Gastroesophageal sphincter (tissue), 4 donors: ENCODE results near the gene NR3C2. TPM values are rescaled to one million over a fixed set of nuclear protein-coding genes. Genes with fewer than 3 reads are reported as not detected.

Experiments used
- ATAC-seq: fragments of 150-250 bp; one replicate; pipeline ENCODE4 v1.9.1; 2016; ENCODE audit warnings: mild to moderate bottlenecking, moderate library complexity
- H3K27ac ChIP-seq, 4 donors: fragments of 200-600 bp; sonication (generic) in 3 of 4; 1 replicate in 3 of 4; 2 replicates in 1 of 4; pipeline ENCODE4 v1.5.1; 2016 to 2019
- H3K27me3 ChIP-seq: fragments of 200-600 bp; sonication (generic); one replicate; pipeline ENCODE4 v1.5.1; 2019
- H3K36me3 ChIP-seq, 2 donors: fragments of 200-600 bp; sonication (generic); one replicate each; pipeline ENCODE4 v1.5.1; 2019; ENCODE audit warnings: control low read depth in 1 of 2
- H3K4me1 ChIP-seq, 3 donors: fragments of 200-600 bp; sonication (generic); 1 replicate in 2 of 3; 2 replicates in 1 of 3; pipeline ENCODE4 v1.5.1; 2016 to 2019; ENCODE audit warnings: control low read depth in 2 of 3
- H3K4me3 ChIP-seq, 2 donors: fragments of 200-600 bp; sonication (generic); one replicate each; pipeline ENCODE4 v1.5.1; 2019; ENCODE audit warnings: mild to moderate bottlenecking in 1 of 2, moderate library complexity in 1 of 2
- H3K9me3 ChIP-seq, 3 donors: fragments of 200-600 bp; sonication (generic); one replicate each; pipeline ENCODE4 v1.5.1; 2017 to 2019; ENCODE audit warnings: control low read depth in 2 of 3
- EP300 ChIP-seq: sonication (generic); formaldehyde crosslinking; IDR thresholded peaks from one replicate; pipeline ENCODE4 v1.6.1; 2017; ENCODE audit warnings: antibody characterized with exemption, mild to moderate bottlenecking
- POLR2A ChIP-seq, 2 donors: fragments of 450-650 bp; IDR thresholded peaks; one replicate each; pipeline ENCODE4 v1.6.1; 2017; ENCODE audit warnings: antibody characterized with exemption in 2 of 2, mild to moderate bottlenecking in 2 of 2, moderate library complexity in 1 of 2
- POLR2AphosphoS5 ChIP-seq: sonication (generic); formaldehyde crosslinking; IDR thresholded peaks from one replicate; pipeline ENCODE4 v1.6.1; 2017; ENCODE audit warnings: antibody characterized with exemption
- WGBS, 2 donors: methylation state at CpG; one replicate each; pipeline ENCODE4 v1.1.5; 2018; ENCODE audit warnings: low coverage in 1 of 2; 5-methylcytosine and 5-hydroxymethylcytosine counted together
- total RNA-seq, 4 donors: library from RNA; depleted of rRNA; stranded (reverse); fragments of >200 nt; gene quantifications; one replicate each; pipeline ENCODE4 v1.1.0, GENCODE V29; 2016
- TF ChIP-seq, protein P1 (sequence below), 4 experiments: fragments of 200-600 bp in 2 of 4; fragments of 450-650 bp in 2 of 4; sonication (generic) in 1 of 4; IDR thresholded peaks; one replicate each; pipeline ENCODE4 v1.5.1; 2017 to 2019; ENCODE audit warnings: antibody characterized with exemption in 4 of 4, mild to moderate bottlenecking in 2 of 4, moderate library complexity in 2 of 4

NR3C2 gene
- total RNA-seq, 4 donors from 2014 or later, result 11.6 to 15.9 (median 13.9) TPM

DNA sequence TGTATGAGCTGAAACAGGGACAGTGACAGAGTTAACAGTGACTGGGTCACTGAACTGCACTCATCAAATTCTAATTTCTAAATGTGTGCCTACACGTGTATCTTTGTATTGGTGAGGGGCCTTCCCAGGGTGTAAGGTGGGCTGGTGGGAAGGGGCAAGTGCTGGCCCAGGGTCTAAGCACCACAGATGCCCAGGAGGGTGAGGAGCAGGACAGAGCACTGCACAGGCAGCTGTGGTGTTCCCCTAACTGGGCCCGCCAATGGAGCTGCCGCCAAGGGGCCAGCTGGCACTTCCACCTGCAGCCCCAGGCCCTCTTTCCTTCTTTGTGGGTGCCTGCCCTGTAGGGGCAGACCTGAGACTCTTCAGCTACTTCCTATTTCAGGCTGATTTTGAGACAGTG, 360.5 kb downstream of the NR3C2 start:
- no peak for ATAC-seq
- peaks cover 0 to 10% (median 0%) of the 10 kb centered on the region in 3 donors for H3K4me1 ChIP-seq
- H3K27ac ChIP-seq, result no peak overlapping the region
- no peaks in the 10 kb centered on the region for H3K27me3 ChIP-seq
- TF ChIP-seq POLR2A (IDR thresholded peaks at IDR 0.05) (no peak), EP300 (no peak), POLR2AphosphoS5 (no peak)
- TF ChIP-seq, protein P1, sequence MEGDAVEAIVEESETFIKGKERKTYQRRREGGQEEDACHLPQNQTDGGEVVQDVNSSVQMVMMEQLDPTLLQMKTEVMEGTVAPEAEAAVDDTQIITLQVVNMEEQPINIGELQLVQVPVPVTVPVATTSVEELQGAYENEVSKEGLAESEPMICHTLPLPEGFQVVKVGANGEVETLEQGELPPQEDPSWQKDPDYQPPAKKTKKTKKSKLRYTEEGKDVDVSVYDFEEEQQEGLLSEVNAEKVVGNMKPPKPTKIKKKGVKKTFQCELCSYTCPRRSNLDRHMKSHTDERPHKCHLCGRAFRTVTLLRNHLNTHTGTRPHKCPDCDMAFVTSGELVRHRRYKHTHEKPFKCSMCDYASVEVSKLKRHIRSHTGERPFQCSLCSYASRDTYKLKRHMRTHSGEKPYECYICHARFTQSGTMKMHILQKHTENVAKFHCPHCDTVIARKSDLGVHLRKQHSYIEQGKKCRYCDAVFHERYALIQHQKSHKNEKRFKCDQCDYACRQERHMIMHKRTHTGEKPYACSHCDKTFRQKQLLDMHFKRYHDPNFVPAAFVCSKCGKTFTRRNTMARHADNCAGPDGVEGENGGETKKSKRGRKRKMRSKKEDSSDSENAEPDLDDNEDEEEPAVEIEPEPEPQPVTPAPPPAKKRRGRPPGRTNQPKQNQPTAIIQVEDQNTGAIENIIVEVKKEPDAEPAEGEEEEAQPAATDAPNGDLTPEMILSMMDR (IDR thresholded peaks at IDR 0.05), result no peak
- H3K4me3 ChIP-seq, result no peak overlapping the region
- 88 to 100% methylated on average over 2 of the region's 3 CpGs for WGBS, 2 donors
- peaks cover 0 to 3% (median 0%) of the 10 kb centered on the region in 3 donors for H3K9me3 ChIP-seq
- H3K36me3 ChIP-seq, result peaks cover 0 to 66% of the 10 kb centered on the region in 2 donors

DNA sequence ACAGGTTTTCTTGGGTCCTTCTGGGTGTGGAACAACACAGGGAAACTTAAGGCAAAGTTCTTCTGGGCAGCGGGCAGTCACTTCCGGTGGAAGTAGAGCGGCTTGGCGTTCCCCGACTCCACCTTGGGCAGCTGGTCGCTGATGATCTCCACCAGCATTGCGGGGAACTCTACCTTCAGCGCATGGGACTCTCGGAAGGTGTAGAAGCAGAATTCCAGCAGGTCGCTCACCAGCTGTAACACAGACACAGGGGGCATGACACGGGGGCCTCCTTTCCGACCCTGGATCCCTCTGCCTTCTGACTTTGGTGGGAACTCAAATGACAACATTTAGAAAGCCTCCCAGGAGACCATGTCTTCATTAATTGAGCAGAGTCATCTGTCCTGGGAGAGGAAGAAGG, 360.9 kb downstream of the NR3C2 start:
- H3K27ac ChIP-seq, result no peak overlapping the region
- H3K27me3 ChIP-seq, result no peaks in the 10 kb centered on the region
- no CpG with 5 or more reads among the region's 12 CpGs for WGBS, 2 donors
- peaks cover 0 to 71% of the 10 kb centered on the region in 2 donors for H3K36me3 ChIP-seq
- no peak overlapping the region for H3K4me3 ChIP-seq
- TF ChIP-seq EP300, result no peak
- no peak for TF ChIP-seq POLR2A (IDR thresholded peaks at IDR 0.05)
- no peak for TF ChIP-seq POLR2AphosphoS5
- TF ChIP-seq, protein P1 (IDR thresholded peaks at IDR 0.05), result no peak
- peaks cover 0 to 10% (median 0%) of the 10 kb centered on the region in 3 donors for H3K4me1 ChIP-seq
- peaks cover 0 to 7% (median 0%) of the 10 kb centered on the region in 3 donors for H3K9me3 ChIP-seq
- no peak for ATAC-seq

DNA sequence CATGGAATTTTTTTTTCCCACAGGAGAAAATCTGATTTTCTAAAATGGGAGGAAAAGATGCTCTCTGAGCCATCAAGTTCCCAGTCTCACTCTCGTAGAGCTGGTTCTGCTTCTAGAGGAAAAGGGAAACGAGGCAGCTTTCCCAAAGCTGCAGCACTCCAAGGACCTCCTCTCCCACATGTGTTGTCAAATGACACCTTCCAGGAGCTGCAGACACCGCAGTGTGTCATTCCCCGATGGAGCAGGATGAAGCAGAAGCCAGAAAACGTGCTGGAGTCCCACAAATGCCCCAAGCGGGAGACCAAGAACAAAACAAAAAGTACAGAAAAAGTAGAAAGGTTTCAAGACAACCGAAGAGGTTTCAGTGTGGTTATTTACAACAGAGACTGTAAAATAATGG, 362.3 kb downstream of the NR3C2 start:
- no peak overlapping the region for H3K27ac ChIP-seq
- 74 to 100% methylated on average over 1 to 7 of the region's 7 CpGs for WGBS, 2 donors
- H3K27me3 ChIP-seq, result no peaks in the 10 kb centered on the region
- TF ChIP-seq EP300 (no peak), POLR2A (IDR thresholded peaks at IDR 0.05) (no peak), POLR2AphosphoS5 (no peak)
- TF ChIP-seq, protein P1 (IDR thresholded peaks at IDR 0.05), result no peak
- peaks cover 0 to 10% (median 0%) of the 10 kb centered on the region in 3 donors for H3K4me1 ChIP-seq
- ATAC-seq, result no peak
- H3K9me3 ChIP-seq, result peaks cover 0 to 20% (median 0%) of the 10 kb centered on the region in 3 donors
- no peak overlapping the region for H3K4me3 ChIP-seq
- H3K36me3 ChIP-seq, result peaks cover 0 to 84% of the 10 kb centered on the region in 2 donors

DNA sequence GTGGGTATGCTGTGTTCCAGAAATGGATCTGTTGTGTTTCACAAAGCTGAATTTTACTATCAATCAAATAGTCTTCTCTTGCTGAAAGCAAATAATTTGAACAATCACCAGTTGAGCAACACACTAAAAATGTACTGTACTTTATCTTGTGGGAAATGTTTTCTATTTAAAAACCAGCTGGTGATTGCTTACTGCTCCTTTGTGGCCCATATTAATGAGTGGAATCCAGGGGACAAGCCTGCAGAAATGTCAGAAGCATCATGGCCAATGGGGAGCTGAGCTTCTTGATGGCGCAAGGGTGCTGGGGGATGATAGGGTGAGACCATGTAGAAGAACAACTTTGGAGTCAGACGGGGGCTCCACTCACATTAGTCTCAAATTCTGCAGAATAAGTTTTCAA, 364.2 kb downstream of the NR3C2 start:
- no peak for ATAC-seq
- Histone ChIP-seq H3K36me3 (peaks cover 0 to 99% of the 10 kb centered on the region in 2 donors), H3K4me3 (no peak overlapping the region), H3K4me1 (peaks cover 0 to 10% (median 0%) of the 10 kb centered on the region in 3 donors), H3K27me3 (no peaks in the 10 kb centered on the region), H3K27ac (no peak overlapping the region), H3K9me3 (peaks cover 0 to 27% (median 0%) of the 10 kb centered on the region in 3 donors)
- TF ChIP-seq EP300, result no peak
- no peak for TF ChIP-seq POLR2A (IDR thresholded peaks at IDR 0.05)
- TF ChIP-seq, protein P1 (IDR thresholded peaks at IDR 0.05), result no peak
- no peak for TF ChIP-seq POLR2AphosphoS5
- 88% methylated on average over 2 of the region's 2 CpGs; no CpG with 5 or more reads in 1 of the 2 donors for WGBS, 2 donors

DNA sequence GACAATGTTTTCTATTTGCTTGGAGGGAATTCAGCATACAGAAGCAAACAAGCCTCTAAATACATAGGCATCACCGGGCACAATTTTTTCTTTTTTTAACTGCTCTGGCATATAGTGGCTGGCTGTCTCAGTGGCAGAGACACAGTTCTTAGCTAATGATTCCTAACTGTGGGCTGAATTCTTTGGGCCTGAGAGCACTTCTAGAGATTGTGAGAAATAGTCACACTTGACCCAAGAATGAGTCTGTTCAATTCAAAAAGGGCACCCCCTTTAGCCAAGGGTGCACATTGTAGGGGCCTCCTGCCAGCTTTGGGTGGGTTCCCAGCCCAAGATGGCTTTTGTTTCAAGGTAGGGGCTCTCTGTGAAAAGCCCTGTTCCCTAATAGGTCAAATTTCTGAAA, 364.6 kb downstream of the NR3C2 start:
- no peak for ATAC-seq
- Histone ChIP-seq H3K9me3 (peaks cover 0 to 27% (median 0%) of the 10 kb centered on the region in 3 donors), H3K4me3 (no peak overlapping the region), H3K4me1 (peaks cover 0 to 10% (median 0%) of the 10 kb centered on the region in 3 donors), H3K27me3 (no peaks in the 10 kb centered on the region), H3K36me3 (peaks cover 0 to 99% of the 10 kb centered on the region in 2 donors), H3K27ac (no peak overlapping the region)
- no peak for TF ChIP-seq POLR2AphosphoS5
- no peak for TF ChIP-seq EP300
- TF ChIP-seq, protein P1 (IDR thresholded peaks at IDR 0.05), result no peak
- TF ChIP-seq POLR2A (IDR thresholded peaks at IDR 0.05), result no peak
- 78 to 91% methylated on average over 1 of the region's 1 CpG for WGBS, 2 donors
